Spinal cord (tissue), 10 donors: Measurements from ENCODE around the gene CRYGS. TPM values are rescaled to one million over a fixed set of nuclear protein-coding genes. Genes with fewer than 3 reads are reported as not detected.
"Not testable (repeated sequence)": the region's sequence is repeated elsewhere in the genome, so short reads cannot be mapped to it uniquely, and the experiment has no call there.

ENCODE experiments used
- DNase-seq, 6 donors: peaks; one replicate each; pipeline versions ENCODE4 v3.0.0 to v3.0.0-alpha.2; 2013 to 2015; ENCODE audit warnings: low spot score in 6 of 6, low read depth in 4 of 6
- H3K27ac ChIP-seq: one replicate; pipeline ENCODE4 v1.5.1; 2013; ENCODE audit warnings: low read depth, low read length, control low read depth
- H3K27me3 ChIP-seq: one replicate; pipeline ENCODE4 v1.6.1; 2013; ENCODE audit warnings: low read length; ENCODE audit not compliant: control insufficient read depth, insufficient read depth
- H3K36me3 ChIP-seq: one replicate; pipeline ENCODE4 v1.6.1; 2013; ENCODE audit warnings: low read length; ENCODE audit not compliant: control insufficient read depth, insufficient read depth
- H3K4me1 ChIP-seq: one replicate; pipeline ENCODE4 v1.6.1; 2013; ENCODE audit warnings: low read length; ENCODE audit not compliant: control insufficient read depth, insufficient read depth
- H3K4me3 ChIP-seq: one replicate; pipeline ENCODE4 v1.5.1; 2013; ENCODE audit warnings: low read depth, low read length, control low read depth
- H3K9me3 ChIP-seq: one replicate; pipeline ENCODE4 v1.6.1; 2013; ENCODE audit warnings: low read length; ENCODE audit not compliant: control insufficient read depth, insufficient read depth
- WGBS: methylation state at CpG from one replicate; pipeline ENCODE4 v1.1.5; 2013; ENCODE audit warnings: missing lambda C conversion rate; ENCODE audit not compliant: insufficient coverage; 5-methylcytosine and 5-hydroxymethylcytosine counted together
- polyA plus RNA-seq, 2 donors: library from polyadenylated mRNA; unstranded; fragments of 120-200 nt; gene quantifications; one replicate each; pipeline ENCODE4 v1.2.1, GENCODE V29; 2013; ENCODE audit not compliant: insufficient read length in 2 of 2
- total RNA-seq, 2 donors: library from RNA; depleted of rRNA in 1 of 2; stranded (reverse); fragments of 120-200 nt in 1 of 2; fragments of >200 nt in 1 of 2; gene quantifications; one replicate each; pipeline versions ENCODE4 v1.2.3 to v1.2.4, GENCODE V29; 2013 to 2014
- donor health status: healthy.

The CRYGS gene
- total and polyA plus RNA-seq, 4 donors = 1.4 to 9.8 (median 5.6) TPM

DNA sequence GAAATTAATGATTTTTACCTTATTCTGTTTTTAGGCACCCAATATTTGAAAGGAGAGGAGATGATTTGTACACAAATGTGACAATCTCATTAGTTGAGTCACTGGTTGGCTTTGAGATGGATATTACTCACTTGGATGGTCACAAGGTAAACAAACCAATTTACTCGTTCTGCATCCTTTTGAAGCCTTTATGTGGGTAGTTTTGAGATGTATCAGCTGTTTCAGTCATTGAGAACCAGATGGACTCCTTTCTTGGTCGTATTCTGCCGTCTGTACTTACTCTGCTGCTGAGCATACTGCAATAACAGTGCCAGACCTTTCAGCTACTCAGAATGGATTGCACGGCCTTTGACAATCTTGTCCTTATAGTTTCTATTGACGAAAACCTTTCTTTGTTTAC is 39.7 kb upstream of the CRYGS start:
- H3K27me3 ChIP-seq = no peaks in the 10 kb centered on the region
- no CpG with 5 or more reads among the region's 5 CpGs for WGBS
- no peak overlapping the region for H3K27ac ChIP-seq
- no peaks in the 10 kb centered on the region for H3K4me1 ChIP-seq
- no peaks in the 10 kb centered on the region for H3K9me3 ChIP-seq
- H3K36me3 ChIP-seq = peaks cover 19% of the 10 kb centered on the region
- no peak overlapping the region for H3K4me3 ChIP-seq
- peak in 1 of 6 donors; percentile 27 for DNase-seq

- Histone ChIP-seq H3K36me3 (peaks cover 19% of the 10 kb centered on the region), H3K27me3 (no peaks in the 10 kb centered on the region), H3K27ac (no peak overlapping the region), H3K4me1 (no peaks in the 10 kb centered on the region), H3K9me3 (no peaks in the 10 kb centered on the region), H3K4me3 (no peak overlapping the region)
- WGBS = 100% methylated on average over 1 of the region's 6 CpGs
- no peak for DNase-seq
Measured at GRCh38 chr3:186582541-186582940, 38.4 kb upstream of the CRYGS start.

- no peak overlapping the region for H3K27ac ChIP-seq
- no peaks in the 10 kb centered on the region for H3K9me3 ChIP-seq
- no CpG with 5 or more reads among the region's 3 CpGs for WGBS
- DNase-seq = no peak
- H3K36me3 ChIP-seq = peaks cover 19% of the 10 kb centered on the region
- no peaks in the 10 kb centered on the region for H3K27me3 ChIP-seq
- H3K4me3 ChIP-seq = no peak overlapping the region
- H3K4me1 ChIP-seq = no peaks in the 10 kb centered on the region
Measured at GRCh38 chr3:186580785-186581184, 36.6 kb upstream of the CRYGS start.

DNA sequence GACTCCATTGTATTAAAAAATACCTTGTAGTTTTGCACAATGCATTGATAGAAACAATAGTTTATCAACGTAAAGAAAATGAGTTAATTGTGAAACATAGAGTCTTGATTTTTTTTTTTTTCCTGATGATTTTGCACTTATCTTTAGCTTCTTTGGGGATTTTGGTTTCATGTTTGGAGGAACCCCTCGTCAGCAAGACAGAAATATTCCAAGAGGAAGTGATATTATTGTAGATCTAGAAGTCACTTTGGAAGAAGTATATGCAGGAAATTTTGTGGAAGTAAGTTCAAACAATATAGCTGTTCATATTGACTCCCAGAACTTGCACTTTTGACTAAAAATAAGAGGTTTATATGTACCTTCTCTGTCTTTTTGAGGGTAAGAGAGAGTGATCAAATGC is 33.3 kb upstream of the CRYGS start:
- DNase-seq = no peak
- no peak overlapping the region for H3K4me3 ChIP-seq
- H3K27me3 ChIP-seq = no peaks in the 10 kb centered on the region
- H3K9me3 ChIP-seq = no peaks in the 10 kb centered on the region
- WGBS = no CpG with 5 or more reads among the region's 2 CpGs
- peaks cover 14% of the 10 kb centered on the region for H3K36me3 ChIP-seq
- H3K27ac ChIP-seq = no peak overlapping the region
- H3K4me1 ChIP-seq = no peaks in the 10 kb centered on the region

DNA sequence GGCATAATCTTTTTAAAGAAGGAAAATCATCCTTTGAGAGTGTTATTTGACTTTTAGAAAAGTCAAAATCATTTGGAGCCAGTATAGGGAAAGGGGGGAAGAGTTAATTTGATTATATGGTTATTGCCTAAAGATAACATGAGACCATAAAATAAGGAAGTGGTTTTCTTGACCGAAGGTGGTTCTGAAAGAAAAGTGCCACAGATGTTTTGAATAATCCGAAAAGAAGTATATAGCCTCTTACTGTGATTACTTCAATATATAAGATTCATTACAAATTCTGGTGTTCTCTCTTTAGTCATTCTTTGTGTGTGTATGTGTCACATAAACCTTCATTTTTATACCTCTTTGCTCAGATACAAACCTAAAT is 27.4 kb upstream of the CRYGS start:
- no CpG with 5 or more reads among the region's 2 CpGs for WGBS
- DNase-seq = no peak
- no peak overlapping the region for H3K27ac ChIP-seq
- peaks cover 8% of the 10 kb centered on the region for H3K36me3 ChIP-seq
- no peaks in the 10 kb centered on the region for H3K9me3 ChIP-seq
- no peaks in the 10 kb centered on the region for H3K27me3 ChIP-seq
- peak overlapping the region; percentile 73 for H3K4me3 ChIP-seq
- H3K4me1 ChIP-seq = peaks cover 15% of the 10 kb centered on the region

- H3K36me3 ChIP-seq = peaks cover 8% of the 10 kb centered on the region
- H3K27me3 ChIP-seq = no peaks in the 10 kb centered on the region
- DNase-seq = no peak
- H3K27ac ChIP-seq = peak overlapping the region; percentile 67
- peak overlapping the region; percentile 73 for H3K4me3 ChIP-seq
- 9% methylated on average over 21 of the region's 21 CpGs for WGBS
- H3K9me3 ChIP-seq = no peaks in the 10 kb centered on the region
- H3K4me1 ChIP-seq = peaks cover 17% of the 10 kb centered on the region
Measured at GRCh38 chr3:186570941-186571643, 26.9 kb upstream of the CRYGS start.

GRCh38 chr3:186570096-186570940 is 26.1 kb upstream of the CRYGS start, which contains the start of gene DNAJB11:
Gene DNAJB11, plus strand, starts transcription at chr3:186570720. Its CDS starts 178 bp downstream, at chr3:186570898.
- Histone ChIP-seq H3K27me3 (no peaks in the 10 kb centered on the region), H3K36me3 (peaks cover 8% of the 10 kb centered on the region), H3K9me3 (no peaks in the 10 kb centered on the region), H3K4me1 (peaks cover 20% of the 10 kb centered on the region), H3K4me3 (peak within 1 kb of the TSS; percentile 73), H3K27ac (peak within 1 kb of the TSS; percentile 87)
- 0% methylated on average over 50 of the region's 59 CpGs for WGBS
- DNase-seq = peak; percentile 96 to 100 (median 100)

DNA sequence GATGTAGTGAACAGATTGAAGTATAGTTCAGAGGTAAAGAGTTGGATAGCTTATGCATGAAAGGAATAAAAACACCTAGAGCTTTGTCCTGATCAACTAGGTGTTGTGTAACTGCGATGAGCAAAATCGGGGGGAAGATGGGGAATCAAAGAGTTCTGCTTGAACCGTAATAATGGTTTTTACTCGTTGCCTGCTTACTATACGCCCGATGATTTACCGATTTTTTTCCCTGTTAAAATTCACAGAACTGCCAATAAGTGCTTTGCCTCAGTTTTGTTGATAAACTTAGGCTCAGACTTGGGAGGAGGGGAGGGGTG is 25.6 kb upstream of the CRYGS start:
- no peak for DNase-seq
- peaks cover 20% of the 10 kb centered on the region for H3K4me1 ChIP-seq
- H3K27ac ChIP-seq = peak overlapping the region; percentile 87
- H3K27me3 ChIP-seq = no peaks in the 10 kb centered on the region
- H3K4me3 ChIP-seq = peak overlapping the region; percentile 73
- no peaks in the 10 kb centered on the region for H3K9me3 ChIP-seq
- 8% methylated on average over 7 of the region's 7 CpGs for WGBS
- peaks cover 5% of the 10 kb centered on the region for H3K36me3 ChIP-seq

DNA sequence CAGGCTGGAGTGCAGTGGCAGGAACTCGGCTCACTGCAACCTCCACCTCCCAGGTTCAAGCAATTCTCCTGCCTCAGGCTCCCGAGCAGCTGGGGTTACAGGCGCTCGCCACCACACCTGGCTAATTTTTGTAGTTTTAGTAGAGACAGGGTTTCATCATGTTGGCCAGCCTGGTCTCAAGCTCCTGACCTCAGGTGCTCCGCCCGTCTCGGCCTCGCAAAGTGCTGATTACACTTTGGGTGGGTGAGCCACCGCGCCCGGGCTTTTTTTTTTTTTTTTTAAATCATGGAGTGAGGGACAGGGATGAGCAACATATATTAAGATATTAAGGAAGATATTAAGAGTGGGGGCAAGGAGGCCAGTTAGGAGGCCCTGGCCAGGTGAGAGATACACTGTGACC is 25.2 kb upstream of the CRYGS start:
- peaks cover 20% of the 10 kb centered on the region for H3K4me1 ChIP-seq
- not testable (repeated sequence) for H3K36me3 ChIP-seq, H3K9me3 ChIP-seq, H3K27ac ChIP-seq, H3K27me3 ChIP-seq, DNase-seq, H3K4me3 ChIP-seq
- WGBS = 94% methylated on average over 6 of the region's 11 CpGs
